ENCODE data around the gene NEDD4L.
A peak's percentile ranks its signal among the peaks of the same experiment; 100 is the strongest.
"Not testable (repeated sequence)": the region's sequence is repeated elsewhere in the genome, so short reads cannot be mapped to it uniquely, and the experiment has no call there.

Gene NEDD4L

DNA sequence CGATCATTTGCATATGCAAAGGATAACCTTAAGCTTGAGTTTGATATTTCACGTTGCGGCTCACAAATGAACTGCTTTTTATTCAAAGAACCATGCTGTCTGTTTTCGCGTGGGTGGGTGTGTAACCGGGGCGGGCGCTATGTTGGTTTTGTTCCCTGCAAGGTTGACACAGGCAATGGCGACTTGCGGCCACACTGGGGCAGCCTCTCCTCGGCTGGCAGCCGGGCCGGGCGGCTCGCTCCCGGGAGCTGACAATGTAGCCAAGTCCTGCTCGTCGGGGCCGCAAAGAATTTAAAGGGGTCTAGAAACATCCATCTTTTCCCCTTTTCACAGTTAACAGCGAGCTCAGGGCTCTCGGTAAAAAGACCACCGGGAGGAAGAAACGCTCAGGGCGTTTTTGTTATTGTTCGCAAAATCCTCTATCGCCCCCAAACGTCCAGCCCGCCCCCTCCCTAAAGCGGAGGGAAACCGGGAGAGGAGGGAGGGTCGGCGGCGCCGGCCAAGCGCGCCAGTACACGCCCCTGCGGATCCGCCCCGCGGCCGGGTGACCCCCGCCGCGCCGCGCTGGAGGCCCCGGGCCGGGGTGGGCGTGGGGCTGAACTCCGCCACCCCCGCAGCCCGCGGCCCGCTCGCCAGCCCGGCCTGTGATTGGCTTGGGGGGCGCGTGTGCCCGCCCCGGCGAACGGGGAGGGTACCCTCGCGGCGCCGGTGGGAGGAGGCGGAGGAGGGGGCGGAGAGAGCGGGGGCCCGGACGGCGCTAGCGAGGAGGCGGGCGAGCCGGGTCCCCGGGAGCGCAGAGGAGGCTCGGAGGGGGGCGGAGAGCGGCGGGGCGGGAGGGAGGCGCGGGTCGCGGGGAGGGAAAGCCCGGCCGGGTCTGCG is at the start of gene NEDD4L:
NEDD4L (plus strand) TSS at position 736 of the 879 bp plus-strand sequence. CDS start 435 bp downstream, outside the sequence.
- DNase-seq (ENCODE audit: low read depth, low spot score): peak; percentile 27

DNA sequence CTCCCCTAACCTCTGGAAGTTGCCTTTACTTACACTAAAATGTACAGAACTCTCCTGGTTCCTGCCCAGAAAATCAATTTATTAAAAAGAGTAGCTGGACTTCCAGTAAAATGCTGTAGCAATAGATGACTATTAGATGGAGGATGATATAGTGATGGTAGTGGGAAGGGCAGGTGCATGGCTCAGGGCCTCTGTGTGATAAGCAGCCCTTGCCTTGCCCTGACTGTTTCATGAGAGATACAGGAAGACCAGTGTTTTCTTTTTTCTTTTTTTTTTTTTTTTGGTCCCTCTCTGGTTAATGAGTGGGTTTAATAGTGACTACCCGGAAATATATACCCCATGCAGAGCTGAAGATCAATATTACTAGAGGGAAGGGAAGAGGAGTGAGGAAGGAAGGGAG is 48.7 kb upstream of the NEDD4L start:
- no peak for DNase-seq (ENCODE audit: low read depth, low spot score)

DNA sequence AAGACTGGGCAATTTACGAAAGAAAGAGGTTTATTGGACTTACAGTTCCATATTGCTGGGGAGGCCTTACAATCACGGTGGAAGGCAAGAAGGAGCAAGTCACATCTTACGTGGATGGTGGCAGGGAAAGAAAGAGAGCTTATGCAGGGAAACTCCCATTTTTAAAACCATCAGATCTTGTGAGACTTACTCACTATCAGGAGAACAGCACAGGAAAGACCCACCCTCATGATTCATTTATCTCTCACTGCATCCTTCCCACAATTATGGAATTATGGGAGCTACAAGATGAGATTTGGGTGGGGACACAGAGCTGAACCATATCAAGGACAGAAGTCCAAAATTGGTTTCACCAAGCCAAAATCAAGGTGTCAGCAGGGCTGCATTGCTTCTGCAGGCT is 47.1 kb upstream of the NEDD4L start:
- not testable (repeated sequence) for DNase-seq (ENCODE audit: low read depth, low spot score)

GRCh38 chr18:57997820-57998219 is 46.2 kb upstream of the NEDD4L start:
- DNase-seq (ENCODE audit: low read depth, low spot score): no peak

GRCh38 chr18:57998461-57998860 is 45.6 kb upstream of the NEDD4L start:
- no peak for DNase-seq (ENCODE audit: low read depth, low spot score)

DNA sequence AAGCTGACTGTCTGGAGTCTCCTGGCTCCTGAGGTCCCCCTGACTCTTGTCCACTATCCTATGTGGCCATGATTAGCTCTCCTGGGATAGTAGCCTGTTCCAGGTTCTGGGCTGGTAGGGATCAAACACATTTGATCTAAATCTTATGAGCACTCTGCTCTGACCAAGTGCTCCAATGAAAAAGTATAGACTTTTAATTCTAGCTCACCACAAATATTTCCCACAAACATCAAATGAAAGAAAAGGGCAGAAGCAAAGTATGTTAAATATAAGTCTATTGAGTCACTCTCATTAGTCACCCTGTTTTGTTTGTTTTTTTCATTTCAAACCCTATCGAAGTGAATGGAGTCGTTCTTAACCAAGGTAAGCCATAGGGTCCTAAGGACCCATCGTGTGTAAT is 39.7 kb upstream of the NEDD4L start:
- peak; percentile 2 for DNase-seq (ENCODE audit: low read depth, low spot score)

GRCh38 chr18:58005011-58005410 is 39.0 kb upstream of the NEDD4L start:
- no peak for DNase-seq (ENCODE audit: low read depth, low spot score)

GRCh38 chr18:58005885-58006523 is 38.0 kb upstream of the NEDD4L start:
- DNase-seq (ENCODE audit: low read depth, low spot score): no peak

DNA sequence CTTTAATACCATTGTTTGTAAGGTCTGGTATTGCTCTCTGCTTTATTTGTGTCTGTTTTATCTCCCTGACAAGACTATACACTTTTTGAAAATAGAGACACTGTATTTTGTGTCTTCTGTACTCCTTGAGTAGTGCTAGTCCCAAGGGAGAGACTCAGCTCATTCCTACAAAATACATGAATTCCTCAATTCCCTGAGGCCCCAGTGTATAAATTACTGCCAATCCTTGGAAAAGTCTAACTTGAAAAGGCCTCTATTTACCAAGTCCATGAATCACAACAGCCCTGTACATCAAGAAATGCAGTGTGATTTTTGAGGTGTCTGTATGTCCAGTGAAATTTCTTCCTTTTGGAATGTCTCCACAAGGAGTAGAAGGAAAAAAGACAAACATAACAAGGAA is 34.9 kb upstream of the NEDD4L start:
- no peak for DNase-seq (ENCODE audit: low read depth, low spot score)

DNA sequence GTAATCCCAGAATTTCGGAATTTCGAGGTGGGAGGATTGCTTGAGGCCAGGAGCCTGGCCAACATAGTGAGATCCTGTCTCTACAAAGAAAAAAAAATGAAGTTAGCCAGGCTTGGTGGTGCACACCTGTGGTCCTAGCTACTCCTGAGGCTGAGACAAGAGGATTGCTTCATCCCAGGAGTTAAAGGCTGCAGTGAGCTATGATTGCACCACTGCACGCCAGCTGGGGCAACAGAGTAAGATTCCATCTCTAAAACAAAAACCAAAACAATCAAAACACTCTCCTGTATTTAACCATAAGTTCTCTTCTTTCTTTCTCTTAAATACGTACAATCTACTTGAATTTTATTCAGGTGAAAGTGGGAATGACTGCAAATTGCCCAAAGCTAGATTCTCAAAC is 33.8 kb upstream of the NEDD4L start:
- no peak for DNase-seq (ENCODE audit: low read depth, low spot score)

DNA sequence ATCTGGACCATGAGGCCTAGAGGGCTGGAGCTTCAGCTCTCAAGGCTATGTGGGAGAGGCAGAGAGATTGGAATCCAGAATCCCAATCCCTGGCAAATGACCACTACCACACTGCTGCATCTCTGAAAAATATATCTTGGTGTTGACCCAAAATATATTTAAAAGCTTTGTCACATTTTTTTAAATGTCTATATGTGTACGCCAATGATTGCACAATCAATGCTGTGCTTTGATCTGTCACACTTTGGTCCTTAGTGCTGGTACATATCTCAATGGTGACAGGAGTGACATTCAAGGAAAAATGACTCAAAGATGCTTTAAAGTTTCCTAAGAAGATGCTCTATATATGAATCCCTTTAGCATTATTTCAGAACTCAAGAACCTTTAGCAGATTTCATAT is 31.7 kb upstream of the NEDD4L start:
- DNase-seq (ENCODE audit: low read depth, low spot score): no peak

DNA sequence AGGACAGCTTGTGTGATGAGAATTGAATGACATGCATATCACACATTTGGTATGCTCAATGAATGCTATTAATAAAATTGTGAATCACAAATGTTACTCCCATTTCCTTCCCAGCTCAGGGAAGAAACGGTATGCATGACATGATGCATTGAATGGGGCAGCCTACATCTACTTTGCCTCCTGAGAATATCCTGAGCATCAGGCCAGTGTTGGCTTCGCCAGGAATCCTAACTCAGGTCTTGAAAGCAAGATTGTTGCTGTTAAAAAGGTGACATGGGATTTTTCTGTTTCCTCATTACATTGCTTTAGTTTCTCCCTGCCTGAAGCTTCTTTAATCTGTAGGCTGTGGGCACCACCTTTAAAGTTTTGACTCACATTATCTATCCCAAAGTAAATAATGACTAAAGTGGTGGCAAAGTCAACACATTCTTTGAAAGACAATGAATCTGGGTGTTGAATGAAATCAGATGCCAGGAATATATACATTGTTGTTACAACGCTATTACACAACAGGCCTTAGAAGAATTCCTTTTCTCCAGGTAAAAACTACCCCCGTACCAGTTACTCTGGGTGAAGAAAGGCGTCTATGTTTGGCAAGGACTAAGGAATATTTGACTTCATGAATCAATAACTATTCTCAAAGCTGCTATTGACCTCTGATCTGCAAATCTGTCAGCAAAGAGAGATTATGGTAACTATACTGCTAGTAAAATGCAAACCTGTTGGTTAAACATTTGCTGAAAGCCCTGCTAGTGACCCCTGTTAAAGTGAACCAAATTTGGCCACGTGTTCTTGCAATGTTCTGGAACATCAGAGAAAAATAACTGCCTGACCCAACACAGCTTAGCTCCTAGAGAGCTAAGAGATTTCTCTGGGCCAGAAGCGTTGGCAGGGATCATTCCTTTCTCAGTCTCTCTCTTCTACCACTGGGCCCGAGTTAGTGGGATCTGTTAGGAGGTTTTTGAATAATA is 30.5 kb upstream of the NEDD4L start:
- DNase-seq (ENCODE audit: low read depth, low spot score): no peak

- DNase-seq (ENCODE audit: low read depth, low spot score): no peak
Measured at GRCh38 chr18:58015065-58015780, 28.8 kb upstream of the NEDD4L start.

DNA sequence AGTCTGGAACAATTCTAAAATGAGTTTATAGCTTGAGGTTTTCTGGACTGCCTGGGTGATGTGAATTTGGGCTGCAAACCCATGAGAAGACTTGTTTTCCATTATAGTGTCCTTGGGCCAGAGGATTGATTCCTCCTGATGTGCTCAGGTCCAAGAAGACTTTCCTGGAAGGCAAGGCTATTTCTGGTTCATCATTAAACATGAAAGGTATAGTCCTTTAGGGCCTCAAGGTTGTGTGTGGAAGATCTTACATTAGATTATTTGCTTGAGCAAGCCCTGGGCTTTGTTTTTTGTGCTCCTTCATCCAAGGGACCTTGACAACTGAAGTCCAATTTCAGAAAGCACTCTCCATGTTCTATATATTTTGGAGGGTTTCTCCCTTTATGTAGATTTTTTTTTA is 26.8 kb upstream of the NEDD4L start:
- DNase-seq (ENCODE audit: low read depth, low spot score): no peak

DNA sequence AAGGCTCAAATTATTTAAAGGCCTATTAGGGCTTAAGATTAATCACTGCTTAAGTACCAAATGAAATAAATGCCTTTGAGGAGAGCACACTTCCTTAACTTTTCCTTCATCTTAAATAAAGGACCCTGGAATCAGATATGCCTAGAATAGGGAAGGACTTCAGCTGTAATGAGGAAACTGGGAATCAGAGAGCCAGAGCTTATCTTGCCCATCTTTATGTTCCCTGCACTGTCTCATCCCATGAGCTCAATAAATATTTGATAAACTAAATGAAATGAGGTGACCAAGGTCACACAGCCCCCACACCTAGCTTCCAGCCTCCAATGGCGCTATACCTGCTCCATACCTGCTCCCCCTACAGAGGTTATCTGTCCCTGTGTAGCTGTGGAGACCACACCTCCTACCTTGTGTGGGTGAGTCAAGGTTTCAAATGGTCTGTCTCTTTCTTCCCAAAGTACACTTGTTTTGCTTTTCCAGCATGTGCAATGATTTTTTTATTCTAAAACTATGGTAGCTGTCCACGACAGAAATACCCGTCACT is 23.4 kb upstream of the NEDD4L start:
- DNase-seq (ENCODE audit: low read depth, low spot score): no peak

GRCh38 chr18:58021504-58021903 is 22.5 kb upstream of the NEDD4L start:
- DNase-seq (ENCODE audit: low read depth, low spot score): no peak

DNA sequence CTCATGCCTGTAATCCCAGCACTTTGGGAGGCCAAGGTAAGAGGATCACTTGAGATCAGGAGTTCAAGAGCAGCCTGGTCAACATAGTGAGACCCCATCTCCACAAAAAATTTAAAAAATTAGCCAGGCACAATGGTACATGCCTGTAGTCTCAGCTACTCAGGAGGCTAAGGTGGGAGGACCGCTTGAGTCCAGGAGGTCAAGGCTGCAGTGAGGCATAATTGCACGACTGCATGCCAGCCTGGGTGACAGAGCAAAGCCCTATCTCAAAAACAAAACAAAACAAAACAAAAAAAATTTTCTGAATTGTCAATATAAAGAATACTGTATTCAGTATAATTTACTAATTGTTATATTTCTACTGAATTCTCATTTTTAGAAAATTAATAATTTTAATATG is 20.9 kb upstream of the NEDD4L start:
- no peak for DNase-seq (ENCODE audit: low read depth, low spot score)

DNA sequence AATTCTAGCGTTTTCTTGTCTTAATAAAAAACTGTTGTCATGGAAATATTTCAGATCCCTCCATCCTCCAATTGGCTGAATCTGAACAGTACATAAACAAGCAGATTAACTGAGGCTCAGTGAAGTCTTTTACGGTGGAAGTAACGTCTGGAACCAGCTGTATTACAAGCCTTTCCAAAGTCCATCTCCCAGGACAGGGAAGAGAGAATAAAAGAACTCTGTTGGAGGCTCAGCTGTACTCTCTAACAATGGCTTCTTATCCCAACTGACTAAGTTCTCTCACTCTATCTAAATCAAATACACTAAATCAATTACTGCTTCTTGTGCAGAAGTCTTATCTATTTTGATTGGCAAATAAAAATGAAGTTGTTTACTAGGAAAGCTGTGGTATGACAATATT is 19.9 kb upstream of the NEDD4L start:
- DNase-seq (ENCODE audit: low read depth, low spot score): no peak

GRCh38 chr18:58025205-58025604 is 18.8 kb upstream of the NEDD4L start:
- DNase-seq (ENCODE audit: low read depth, low spot score): no peak

GRCh38 chr18:58025733-58026132 is 18.3 kb upstream of the NEDD4L start:
- DNase-seq (ENCODE audit: low read depth, low spot score): no peak

GRCh38 chr18:58026395-58026794 is 17.6 kb upstream of the NEDD4L start:
- no peak for DNase-seq (ENCODE audit: low read depth, low spot score)
